MM.1S (cell line): ENCODE results near the gene LASP1.

Source experiments
- DNase-seq: peaks from one replicate; pipeline ENCODE4 v3.0.0-alpha.2; 2015
- H2AFZ ChIP-seq: fragments of 300-600 bp; sonication (generic); 2 replicates; pipeline ENCODE4 v1.6.0; 2016; ENCODE audit warnings: antibody characterized with exemption, low read length
- H3F3A ChIP-seq: fragments of 300-600 bp; sonication (generic); 2 replicates; pipeline ENCODE4 v1.6.1; 2016; ENCODE audit warnings: mild to moderate bottlenecking, antibody characterized with exemption, low read length, moderate library complexity, mixed read lengths; ENCODE audit not compliant: insufficient read depth
- H3K27ac ChIP-seq: fragments of 300-600 bp; sonication (generic); 2 replicates; pipeline ENCODE4 v1.5.1; 2016; ENCODE audit warnings: mild to moderate bottlenecking, low read length
- H3K27me3 ChIP-seq: fragments of 300-600 bp; sonication (generic); replicated peaks from 2 replicates; pipeline ENCODE4 v1.6.0; 2016; ENCODE audit warnings: low read length; ENCODE audit not compliant: insufficient read depth
- H3K36me3 ChIP-seq: fragments of 300-600 bp; sonication (generic); replicated peaks from 2 replicates; pipeline ENCODE4 v1.6.1; 2016; ENCODE audit warnings: mild to moderate bottlenecking, low read length, mixed read lengths; ENCODE audit not compliant: insufficient read depth
- H3K4me1 ChIP-seq: fragments of 300-600 bp; sonication (generic); 2 replicates; pipeline ENCODE4 v1.6.1; 2016; ENCODE audit warnings: low read length, mixed read lengths
- H3K4me2 ChIP-seq: fragments of 300-600 bp; sonication (generic); 2 replicates; pipeline ENCODE4 v1.6.0; 2016; ENCODE audit warnings: low read depth, low read length
- H3K4me3 ChIP-seq: fragments of 300-600 bp; sonication (generic); 2 replicates; pipeline ENCODE4 v1.5.1; 2016; ENCODE audit warnings: low read length, mixed read lengths
- H3K79me2 ChIP-seq: fragments of 300-600 bp; sonication (generic); 2 replicates; pipeline ENCODE4 v1.6.1; 2016; ENCODE audit warnings: mixed run types, low read length, mixed read lengths
- H3K9ac ChIP-seq: fragments of 300-600 bp; sonication (generic); 2 replicates; pipeline ENCODE4 v1.6.1; 2016; ENCODE audit warnings: low read length, mixed read lengths
- H3K9me2 ChIP-seq: fragments of 300-600 bp; sonication (generic); replicated peaks from 2 replicates; pipeline ENCODE4 v1.6.1; 2016; ENCODE audit warnings: mild to moderate bottlenecking, low read length, mixed read lengths; ENCODE audit not compliant: insufficient read depth
- H3K9me3 ChIP-seq: fragments of 300-600 bp; sonication (generic); replicated peaks from 2 replicates; pipeline ENCODE4 v1.6.1; 2016; ENCODE audit warnings: mild to moderate bottlenecking, low read length, mixed read lengths; ENCODE audit not compliant: insufficient read depth
- H4K20me1 ChIP-seq: fragments of 300-600 bp; sonication (generic); 2 replicates; pipeline ENCODE4 v1.6.1; 2016; ENCODE audit warnings: mild to moderate bottlenecking, low read length, moderate library complexity, mixed read lengths; ENCODE audit not compliant: insufficient read depth
- EZH2 ChIP-seq: fragments of 300-600 bp; sonication (generic); optimal IDR thresholded peaks from 2 replicates; pipeline ENCODE3; 2017; ENCODE audit warnings: low read depth, mild to moderate bottlenecking, antibody characterized with exemption, low read length, mixed read lengths
- EZH2phosphoT487 ChIP-seq: fragments of 300-600 bp; sonication (generic); IDR thresholded peaks from 2 replicates; pipeline ENCODE4 v1.6.1; 2018; ENCODE audit warnings: antibody characterized with exemption, low read length
- TF ChIP-seq, protein P1 (sequence below): fragments of 300-600 bp; sonication (generic); IDR thresholded peaks from 2 replicates; pipeline ENCODE4 v1.5.1; 2016; ENCODE audit warnings: antibody characterized with exemption, low read length, mixed read lengths

The LASP1 gene

DNA sequence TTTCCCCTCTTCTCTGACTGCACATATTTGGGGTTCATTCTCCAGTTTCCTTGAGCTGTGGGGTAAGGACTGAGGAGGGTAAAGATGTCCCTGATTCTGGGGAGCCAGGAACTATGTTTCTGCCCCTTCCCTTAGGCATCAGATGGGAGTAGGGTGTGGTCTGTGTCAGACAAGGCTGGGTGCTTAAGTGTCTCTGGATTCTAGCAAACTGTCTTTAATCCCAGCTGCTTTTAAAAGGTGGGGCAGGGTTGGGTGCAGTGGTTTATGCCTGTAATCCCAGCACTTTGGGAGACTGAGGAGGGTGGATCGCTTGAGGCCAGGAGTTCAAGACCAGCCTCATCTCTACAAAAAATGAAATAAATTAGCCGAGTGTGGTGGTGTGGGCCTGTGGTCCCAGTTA is 13.0 kb downstream of the LASP1 start:
- H3K4me3 ChIP-seq = no peak overlapping the region
- TF ChIP-seq EZH2 (no peak), EZH2phosphoT487 (no peak)
- DNase-seq = no peak
- no peak overlapping the region for H2AFZ ChIP-seq
- no peaks in the 10 kb centered on the region for H3K36me3 ChIP-seq
- H3K27me3 ChIP-seq = no peaks in the 10 kb centered on the region
- no peaks in the 10 kb centered on the region for H3F3A ChIP-seq
- no peak overlapping the region for H3K27ac ChIP-seq
- H3K79me2 ChIP-seq = peaks cover 97% of the 10 kb centered on the region
- H3K9ac ChIP-seq = no peak overlapping the region
- peaks cover 9% of the 10 kb centered on the region for H3K4me1 ChIP-seq
- no peaks in the 10 kb centered on the region for H3K9me3 ChIP-seq
- no peaks in the 10 kb centered on the region for H3K9me2 ChIP-seq
- H4K20me1 ChIP-seq = 0 out of 2 replicates have a peak, but pooled peaks cover 3% of the 10 kb centered on the region
- no peak overlapping the region for H3K4me2 ChIP-seq

DNA sequence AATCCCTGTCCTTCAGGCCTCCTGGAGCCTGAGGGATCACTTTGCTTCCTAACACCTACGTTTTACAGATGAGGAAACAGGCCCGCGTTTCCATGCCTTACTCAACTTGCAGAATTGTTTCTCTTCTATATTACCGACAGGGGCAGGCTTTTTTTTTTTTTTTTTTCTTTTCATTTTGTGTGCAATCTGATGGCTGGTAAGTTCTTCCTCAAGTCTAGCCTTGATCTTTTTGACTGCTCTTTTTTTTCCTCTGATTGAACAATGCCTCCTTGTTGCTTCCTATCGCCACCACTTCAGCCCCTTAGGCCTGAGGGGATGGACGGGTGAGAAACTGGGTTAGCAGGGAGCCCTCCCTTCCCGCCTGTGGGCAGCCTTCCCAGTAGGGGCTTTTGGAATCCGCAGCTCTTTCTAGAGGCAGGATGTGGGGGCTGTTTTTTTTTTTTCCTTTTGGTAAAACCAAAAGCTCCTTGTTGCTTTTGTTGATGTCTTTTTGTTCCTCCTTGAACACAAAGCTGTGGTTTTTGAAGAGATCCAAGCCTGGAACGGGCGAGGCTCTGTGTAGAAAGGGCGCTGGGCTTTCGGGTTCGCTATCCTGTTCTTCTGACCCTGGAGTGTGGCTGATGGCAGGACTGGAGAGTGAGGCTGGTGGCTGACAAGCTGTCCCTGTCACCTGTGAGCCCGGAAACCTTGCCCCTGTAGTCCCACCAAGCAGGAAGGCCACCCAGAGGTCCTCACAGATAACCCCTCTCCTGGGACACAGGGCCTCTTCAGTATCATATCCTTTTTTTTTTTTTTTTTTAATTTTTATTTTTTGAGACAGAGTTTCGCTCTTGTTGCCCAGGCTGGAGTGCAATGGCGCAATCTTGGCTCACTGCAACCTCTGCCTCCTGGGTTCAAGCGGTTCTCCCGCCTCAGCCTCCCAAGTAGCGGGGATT is 14.0 kb downstream of the LASP1 start:
- DNase-seq = no peak
- Histone ChIP-seq H4K20me1 (0 out of 2 replicates have a peak, but pooled peaks cover 3% of the 10 kb centered on the region), H3K79me2 (peaks cover 97% of the 10 kb centered on the region), H3K9me2 (no peaks in the 10 kb centered on the region), H3K4me2 (no peak overlapping the region), H3F3A (no peaks in the 10 kb centered on the region), H3K9me3 (no peaks in the 10 kb centered on the region), H3K27ac (no peak overlapping the region), H3K36me3 (no peaks in the 10 kb centered on the region), H3K4me1 (peaks cover 8% of the 10 kb centered on the region), H3K9ac (no peak overlapping the region), H2AFZ (no peak overlapping the region), H3K4me3 (no peak overlapping the region), H3K27me3 (no peaks in the 10 kb centered on the region)
- TF ChIP-seq, protein P1, sequence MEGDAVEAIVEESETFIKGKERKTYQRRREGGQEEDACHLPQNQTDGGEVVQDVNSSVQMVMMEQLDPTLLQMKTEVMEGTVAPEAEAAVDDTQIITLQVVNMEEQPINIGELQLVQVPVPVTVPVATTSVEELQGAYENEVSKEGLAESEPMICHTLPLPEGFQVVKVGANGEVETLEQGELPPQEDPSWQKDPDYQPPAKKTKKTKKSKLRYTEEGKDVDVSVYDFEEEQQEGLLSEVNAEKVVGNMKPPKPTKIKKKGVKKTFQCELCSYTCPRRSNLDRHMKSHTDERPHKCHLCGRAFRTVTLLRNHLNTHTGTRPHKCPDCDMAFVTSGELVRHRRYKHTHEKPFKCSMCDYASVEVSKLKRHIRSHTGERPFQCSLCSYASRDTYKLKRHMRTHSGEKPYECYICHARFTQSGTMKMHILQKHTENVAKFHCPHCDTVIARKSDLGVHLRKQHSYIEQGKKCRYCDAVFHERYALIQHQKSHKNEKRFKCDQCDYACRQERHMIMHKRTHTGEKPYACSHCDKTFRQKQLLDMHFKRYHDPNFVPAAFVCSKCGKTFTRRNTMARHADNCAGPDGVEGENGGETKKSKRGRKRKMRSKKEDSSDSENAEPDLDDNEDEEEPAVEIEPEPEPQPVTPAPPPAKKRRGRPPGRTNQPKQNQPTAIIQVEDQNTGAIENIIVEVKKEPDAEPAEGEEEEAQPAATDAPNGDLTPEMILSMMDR = no peak
- TF ChIP-seq EZH2phosphoT487 = no peak
- TF ChIP-seq EZH2 = no peak

DNA sequence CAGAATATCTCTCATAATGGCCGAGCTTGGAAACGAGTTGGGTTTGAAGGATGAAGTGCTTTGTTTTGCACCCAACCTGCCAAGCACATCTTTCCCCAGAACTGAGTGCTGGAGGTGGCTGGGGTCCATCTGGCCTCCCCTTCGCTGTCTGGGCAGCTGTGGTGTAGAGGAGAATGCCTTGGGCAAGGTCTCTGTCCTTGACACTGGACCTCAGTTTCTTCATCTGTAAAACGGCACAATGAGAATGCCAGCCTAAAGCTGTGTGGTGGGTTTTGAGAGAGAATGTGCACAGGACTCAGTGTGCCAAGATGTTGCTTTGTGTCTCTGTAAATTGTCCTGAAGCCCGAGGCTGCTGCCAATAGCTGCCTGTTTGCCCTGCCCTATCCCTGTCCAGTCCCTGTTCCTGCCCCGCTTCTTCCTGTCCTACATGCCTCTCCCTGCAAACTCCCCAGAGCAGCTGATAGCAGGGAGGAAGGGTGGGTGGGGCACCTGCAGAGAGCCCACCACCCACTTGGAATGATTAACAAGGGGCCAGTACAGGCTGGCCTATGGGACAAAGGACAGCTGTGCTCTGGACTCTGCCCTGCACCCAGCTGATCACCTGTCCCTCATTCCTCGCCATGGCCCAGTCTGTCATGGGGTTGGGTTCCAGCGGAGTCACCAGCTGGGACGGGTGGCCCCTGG is 15.3 kb downstream of the LASP1 start:
- DNase-seq = no peak
- Histone ChIP-seq H4K20me1 (0 out of 2 replicates have a peak, but pooled peaks cover 3% of the 10 kb centered on the region), H3K4me2 (no peak overlapping the region), H3K79me2 (peaks cover 97% of the 10 kb centered on the region), H3K9me3 (no peaks in the 10 kb centered on the region), H3K9me2 (no peaks in the 10 kb centered on the region), H3K4me1 (peaks cover under 1% of the 10 kb centered on the region), H3K4me3 (no peak overlapping the region), H2AFZ (no peak overlapping the region), H3F3A (no peaks in the 10 kb centered on the region), H3K27ac (no peak overlapping the region), H3K36me3 (no peaks in the 10 kb centered on the region), H3K9ac (no peak overlapping the region), H3K27me3 (no peaks in the 10 kb centered on the region)
- TF ChIP-seq, protein P1 = no peak
- no peak for TF ChIP-seq EZH2phosphoT487
- no peak for TF ChIP-seq EZH2
